Measurements from ENCODE around the gene TACC2. TPM values are rescaled to one million over a fixed set of nuclear protein-coding genes. Genes with fewer than 3 reads are reported as not detected.

Gene TACC2
- total and polyA plus RNA-seq, 2 donors (not counting 1 experiment from before 2014, with no cell fraction given): not detected

DNA sequence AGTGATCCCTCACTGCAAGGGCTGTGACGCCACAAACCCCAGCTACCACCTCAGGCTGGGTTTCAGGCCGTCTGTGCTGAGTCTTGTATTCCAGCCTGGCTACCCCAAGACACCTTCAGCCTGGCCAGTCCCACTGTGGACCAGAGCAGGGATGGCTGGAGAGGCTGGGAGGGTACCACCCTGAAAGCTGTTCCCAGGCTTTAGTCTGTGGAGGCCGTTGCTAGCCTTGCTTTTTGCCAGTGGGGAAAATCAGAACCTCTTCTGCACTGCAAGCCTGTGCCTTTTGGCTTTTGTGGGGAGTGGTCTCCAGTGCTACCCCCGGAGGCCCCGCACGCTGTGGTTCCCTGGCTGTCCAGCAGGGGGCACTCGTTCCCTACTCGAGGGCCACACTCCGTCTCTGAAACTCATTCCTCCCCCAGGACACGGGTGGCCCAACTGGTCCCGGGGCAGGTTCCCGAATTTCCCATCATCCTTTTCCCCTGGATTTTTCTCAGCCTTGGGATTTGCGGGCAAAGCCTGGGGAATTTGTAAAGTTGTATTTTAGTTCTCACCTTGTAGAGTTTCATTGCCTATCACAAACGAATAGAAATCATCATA lies 153.8 kb downstream of the TACC2 start:
- Histone ChIP-seq H3K9me3 (ENCODE audit: control extremely low read depth in 1 of 3, control insufficient read depth in 2 of 3, insufficient read depth in 1 of 3, low read length in 2 of 3) (peaks cover 0 to 5% (median 5%) of the 10 kb centered on the region in 3 donors), H3K9ac (ENCODE audit: low read length) (no peak overlapping the region), H3K4me2 (replicated peaks; ENCODE audit: low read depth, low read length, poor library complexity, severe bottlenecking) (no peak overlapping the region), H3K4me3 (ENCODE audit: control extremely low read depth in 1 of 5, extremely low read depth in 1 of 5, insufficient read depth in 1 of 5, low read depth in 2 of 5, low read length in 4 of 5) (no peak overlapping the region), H4K20me1 (ENCODE audit: control insufficient read depth, insufficient read depth, low read length, poor library complexity, severe bottlenecking) (no peaks in the 10 kb centered on the region), H2AFZ (ENCODE audit: insufficient read depth, low read depth, low read length, poor library complexity, severe bottlenecking) (no peak overlapping the region), H3K4me1 (ENCODE audit: control insufficient read depth in 2 of 2, insufficient read depth in 2 of 2, low read length in 2 of 2) (no peaks in the 10 kb centered on the region), H3K27me3 (replicated peaks in 1 of 4; ENCODE audit: control extremely low read depth in 1 of 4, control insufficient read depth in 3 of 4, insufficient read depth in 4 of 4, low read length in 3 of 4) (no peaks in the 10 kb centered on the region), H3K27ac (ENCODE audit: low read length in 2 of 2) (no peak overlapping the region), H3K36me3 (replicated peaks in 1 of 2; ENCODE audit: control extremely low read depth in 1 of 2, control insufficient read depth in 1 of 2, extremely low read depth in 1 of 2, insufficient read depth in 2 of 2, low read length in 1 of 2) (no peaks in the 10 kb centered on the region), H3K79me2 (ENCODE audit: control insufficient read depth, insufficient read depth, low read length) (no peaks in the 10 kb centered on the region)
- TF ChIP-seq EZH2 (IDR thresholded peaks at IDR 0.05; ENCODE audit: borderline replicate concordance, insufficient read depth, low read depth, low read length, poor library complexity, severe bottlenecking): no peak
- TF ChIP-seq, protein P1, sequence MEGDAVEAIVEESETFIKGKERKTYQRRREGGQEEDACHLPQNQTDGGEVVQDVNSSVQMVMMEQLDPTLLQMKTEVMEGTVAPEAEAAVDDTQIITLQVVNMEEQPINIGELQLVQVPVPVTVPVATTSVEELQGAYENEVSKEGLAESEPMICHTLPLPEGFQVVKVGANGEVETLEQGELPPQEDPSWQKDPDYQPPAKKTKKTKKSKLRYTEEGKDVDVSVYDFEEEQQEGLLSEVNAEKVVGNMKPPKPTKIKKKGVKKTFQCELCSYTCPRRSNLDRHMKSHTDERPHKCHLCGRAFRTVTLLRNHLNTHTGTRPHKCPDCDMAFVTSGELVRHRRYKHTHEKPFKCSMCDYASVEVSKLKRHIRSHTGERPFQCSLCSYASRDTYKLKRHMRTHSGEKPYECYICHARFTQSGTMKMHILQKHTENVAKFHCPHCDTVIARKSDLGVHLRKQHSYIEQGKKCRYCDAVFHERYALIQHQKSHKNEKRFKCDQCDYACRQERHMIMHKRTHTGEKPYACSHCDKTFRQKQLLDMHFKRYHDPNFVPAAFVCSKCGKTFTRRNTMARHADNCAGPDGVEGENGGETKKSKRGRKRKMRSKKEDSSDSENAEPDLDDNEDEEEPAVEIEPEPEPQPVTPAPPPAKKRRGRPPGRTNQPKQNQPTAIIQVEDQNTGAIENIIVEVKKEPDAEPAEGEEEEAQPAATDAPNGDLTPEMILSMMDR (IDR thresholded peaks at IDR 0.05): peak; percentile 67
- ChIA-PET POLR2A (no interaction called here), CTCF (interaction anchor here (0.9 to 1.0 kb wide), 3 partner anchors 10 to 293 kb away, joined by 3 read pairs; no protein-coding TSS in a partner anchor)
- ATAC-seq (ENCODE audit: low read depth): no peak
- 21% methylated on average over 10 of the region's 14 CpGs for WGBS (ENCODE audit: insufficient coverage)
- no peak overlapping the region for H3K4me3 Mint-ChIP-seq
- peaks cover 12% of the 10 kb centered on the region for H3K27me3 Mint-ChIP-seq
- no peak overlapping the region for H3K27ac Mint-ChIP-seq
- no peaks in the 10 kb centered on the region for H3K4me1 Mint-ChIP-seq
- intact Hi-C loops (cut with micrococcal nuclease): no loop called here
- peak; percentile 19 for DNase-seq
- H3K9me3 Mint-ChIP-seq (ENCODE audit: insufficient read depth): peaks cover 9% of the 10 kb centered on the region

DNA sequence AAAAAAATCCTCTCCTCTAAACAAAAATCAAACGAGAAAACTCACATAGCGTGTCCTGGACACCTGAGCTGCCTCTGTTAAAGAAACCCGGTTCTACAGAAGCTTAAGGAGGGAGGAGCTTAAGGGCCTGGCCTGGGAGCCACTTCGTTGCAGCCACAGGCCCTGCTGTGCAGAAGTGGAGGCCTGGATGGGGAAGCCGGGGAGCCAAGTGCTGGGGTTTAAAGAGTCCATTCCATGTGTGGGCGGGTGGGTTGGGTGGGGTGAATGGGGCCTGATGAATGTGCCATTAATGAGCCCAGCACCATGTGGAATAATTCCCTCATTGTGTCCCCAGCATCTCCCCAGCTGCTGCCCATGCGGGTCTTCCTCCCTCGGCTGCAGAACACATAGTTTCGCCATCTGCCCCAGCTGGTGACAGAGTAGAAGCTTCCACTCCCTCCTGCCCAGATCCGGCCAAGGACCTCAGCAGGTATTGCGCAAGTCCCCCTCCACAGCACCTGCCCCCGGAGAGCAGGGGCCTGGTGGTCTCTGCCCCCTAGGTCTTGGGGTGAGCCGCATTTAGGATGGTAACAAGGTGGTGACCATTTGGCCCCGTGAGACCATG lies 154.4 kb downstream of the TACC2 start:
- Histone ChIP-seq H3K9me3 (ENCODE audit: control extremely low read depth in 1 of 3, control insufficient read depth in 2 of 3, insufficient read depth in 1 of 3, low read length in 2 of 3) (peaks cover 0 to 5% (median 5%) of the 10 kb centered on the region in 3 donors), H3K79me2 (ENCODE audit: control insufficient read depth, insufficient read depth, low read length) (no peaks in the 10 kb centered on the region), H3K27ac (ENCODE audit: low read length in 2 of 2) (no peak overlapping the region), H3K27me3 (replicated peaks in 1 of 4; ENCODE audit: control extremely low read depth in 1 of 4, control insufficient read depth in 3 of 4, insufficient read depth in 4 of 4, low read length in 3 of 4) (no peaks in the 10 kb centered on the region), H3K4me3 (ENCODE audit: control extremely low read depth in 1 of 5, extremely low read depth in 1 of 5, insufficient read depth in 1 of 5, low read depth in 2 of 5, low read length in 4 of 5) (no peak overlapping the region), H2AFZ (ENCODE audit: insufficient read depth, low read depth, low read length, poor library complexity, severe bottlenecking) (no peak overlapping the region), H4K20me1 (ENCODE audit: control insufficient read depth, insufficient read depth, low read length, poor library complexity, severe bottlenecking) (no peaks in the 10 kb centered on the region), H3K4me1 (ENCODE audit: control insufficient read depth in 2 of 2, insufficient read depth in 2 of 2, low read length in 2 of 2) (no peaks in the 10 kb centered on the region), H3K36me3 (replicated peaks in 1 of 2; ENCODE audit: control extremely low read depth in 1 of 2, control insufficient read depth in 1 of 2, extremely low read depth in 1 of 2, insufficient read depth in 2 of 2, low read length in 1 of 2) (no peaks in the 10 kb centered on the region), H3K4me2 (replicated peaks; ENCODE audit: low read depth, low read length, poor library complexity, severe bottlenecking) (no peak overlapping the region), H3K9ac (ENCODE audit: low read length) (no peak overlapping the region)
- intact Hi-C loops (cut with micrococcal nuclease): no loop called here
- ChIA-PET CTCF (interaction anchor here (0.5 to 1.0 kb wide), 3 partner anchors 17 to 292 kb away, joined by 3 read pairs; no protein-coding TSS in a partner anchor), POLR2A (no interaction called here)
- WGBS (ENCODE audit: insufficient coverage): 80% methylated on average over 10 of the region's 14 CpGs
- H3K27me3 Mint-ChIP-seq: peaks cover 13% of the 10 kb centered on the region
- H3K9me3 Mint-ChIP-seq (ENCODE audit: insufficient read depth): peaks cover 9% of the 10 kb centered on the region
- TF ChIP-seq, protein P1 (IDR thresholded peaks at IDR 0.05): no peak
- no peak for TF ChIP-seq EZH2 (IDR thresholded peaks at IDR 0.05; ENCODE audit: borderline replicate concordance, insufficient read depth, low read depth, low read length, poor library complexity, severe bottlenecking)
- H3K4me1 Mint-ChIP-seq: no peaks in the 10 kb centered on the region
- DNase-seq (no peak), ATAC-seq (ENCODE audit: low read depth) (no peak)
- no peak overlapping the region for H3K4me3 Mint-ChIP-seq
- no peak overlapping the region for H3K27ac Mint-ChIP-seq

Measured in B cell (primary cell).